Measurements from ENCODE around the gene WFDC9.

Gene WFDC9

GRCh38 chr20:45636513-45636912 is 5.4 kb upstream of the WFDC9 start:
- Histone ChIP-seq H3K9ac (ENCODE audit: low read depth, low read length) (no peak overlapping the region), H3K4me3 (ENCODE audit: low read length) (no peak overlapping the region), H3K4me1 (ENCODE audit: insufficient read depth, low read length) (no peaks in the 10 kb centered on the region), H3K27me3 (ENCODE audit: insufficient read depth, low read length) (no peaks in the 10 kb centered on the region), H3K9me3 (ENCODE audit: insufficient read depth, low read depth, low read length) (no peaks in the 10 kb centered on the region), H3K27ac (ENCODE audit: low read length) (no peak overlapping the region), H3K36me3 (ENCODE audit: insufficient read depth, low read depth, low read length) (no peaks in the 10 kb centered on the region)

GRCh38 chr20:45630371-45630770 is 713 bp downstream of the WFDC9 start:
- Histone ChIP-seq H3K4me1 (ENCODE audit: insufficient read depth, low read length) (no peaks in the 10 kb centered on the region), H3K36me3 (ENCODE audit: insufficient read depth, low read depth, low read length) (no peaks in the 10 kb centered on the region), H3K9me3 (ENCODE audit: insufficient read depth, low read depth, low read length) (no peaks in the 10 kb centered on the region), H3K27ac (ENCODE audit: low read length) (no peak overlapping the region), H3K9ac (ENCODE audit: low read depth, low read length) (no peak overlapping the region), H3K4me3 (ENCODE audit: low read length) (no peak overlapping the region), H3K27me3 (ENCODE audit: insufficient read depth, low read length) (no peaks in the 10 kb centered on the region)

GRCh38 chr20:45629496-45630100 is 1.5 kb downstream of the WFDC9 start, which contains the start of gene WFDC10A:
Gene WFDC10A (plus strand): TSS chr20:45629739. CDS start chr20:45629814, 75 bp downstream.
- H3K27me3 ChIP-seq (ENCODE audit: insufficient read depth, low read length), result no peaks in the 10 kb centered on the region
- no peak within 1 kb of the TSS for H3K4me3 ChIP-seq (ENCODE audit: low read length)
- H3K4me1 ChIP-seq (ENCODE audit: insufficient read depth, low read length), result no peaks in the 10 kb centered on the region
- no peak within 1 kb of the TSS for H3K9ac ChIP-seq (ENCODE audit: low read depth, low read length)
- H3K9me3 ChIP-seq (ENCODE audit: insufficient read depth, low read depth, low read length), result no peaks in the 10 kb centered on the region
- H3K36me3 ChIP-seq (ENCODE audit: insufficient read depth, low read depth, low read length), result no peaks in the 10 kb centered on the region
- no peak within 1 kb of the TSS for H3K27ac ChIP-seq (ENCODE audit: low read length)

GRCh38 chr20:45626540-45626939 is 4.5 kb downstream of the WFDC9 start:
- Histone ChIP-seq H3K27me3 (ENCODE audit: insufficient read depth, low read length) (no peaks in the 10 kb centered on the region), H3K27ac (ENCODE audit: low read length) (no peak overlapping the region), H3K4me3 (ENCODE audit: low read length) (no peak overlapping the region), H3K9me3 (ENCODE audit: insufficient read depth, low read depth, low read length) (no peaks in the 10 kb centered on the region), H3K9ac (ENCODE audit: low read depth, low read length) (no peak overlapping the region), H3K4me1 (ENCODE audit: insufficient read depth, low read length) (no peaks in the 10 kb centered on the region), H3K36me3 (ENCODE audit: insufficient read depth, low read depth, low read length) (no peaks in the 10 kb centered on the region)

GRCh38 chr20:45621593-45621992 is 9.5 kb downstream of the WFDC9 start:
- Histone ChIP-seq H3K9ac (ENCODE audit: low read depth, low read length) (no peak overlapping the region), H3K4me1 (ENCODE audit: insufficient read depth, low read length) (no peaks in the 10 kb centered on the region), H3K36me3 (ENCODE audit: insufficient read depth, low read depth, low read length) (no peaks in the 10 kb centered on the region), H3K27me3 (ENCODE audit: insufficient read depth, low read length) (no peaks in the 10 kb centered on the region), H3K4me3 (ENCODE audit: low read length) (no peak overlapping the region), H3K9me3 (ENCODE audit: insufficient read depth, low read depth, low read length) (no peaks in the 10 kb centered on the region), H3K27ac (ENCODE audit: low read length) (no peak overlapping the region)

- H3K9me3 ChIP-seq (ENCODE audit: insufficient read depth, low read depth, low read length), result no peaks in the 10 kb centered on the region
- no peak overlapping the region for H3K27ac ChIP-seq (ENCODE audit: low read length)
- H3K36me3 ChIP-seq (ENCODE audit: insufficient read depth, low read depth, low read length), result no peaks in the 10 kb centered on the region
- H3K4me3 ChIP-seq (ENCODE audit: low read length), result no peak overlapping the region
- H3K9ac ChIP-seq (ENCODE audit: low read depth, low read length), result no peak overlapping the region
- H3K4me1 ChIP-seq (ENCODE audit: insufficient read depth, low read length), result no peaks in the 10 kb centered on the region
- no peaks in the 10 kb centered on the region for H3K27me3 ChIP-seq (ENCODE audit: insufficient read depth, low read length)
Measured at GRCh38 chr20:45617591-45617990, 13.5 kb downstream of the WFDC9 start.

- H3K27me3 ChIP-seq (ENCODE audit: insufficient read depth, low read length), result no peaks in the 10 kb centered on the region
- no peak overlapping the region for H3K27ac ChIP-seq (ENCODE audit: low read length)
- H3K9ac ChIP-seq (ENCODE audit: low read depth, low read length), result no peak overlapping the region
- H3K9me3 ChIP-seq (ENCODE audit: insufficient read depth, low read depth, low read length), result 0 out of 2 replicates have a peak, but pooled peaks cover 4% of the 10 kb centered on the region
- no peak overlapping the region for H3K4me3 ChIP-seq (ENCODE audit: low read length)
- peaks cover 7% of the 10 kb centered on the region; the same call in 1 of the 2 replicates for H3K4me1 ChIP-seq (ENCODE audit: insufficient read depth, low read length)
- no peaks in the 10 kb centered on the region for H3K36me3 ChIP-seq (ENCODE audit: insufficient read depth, low read depth, low read length)
Measured at GRCh38 chr20:45612314-45612713, 18.8 kb downstream of the WFDC9 start.

GRCh38 chr20:45611054-45611453 is 20.0 kb downstream of the WFDC9 start:
- Histone ChIP-seq H3K9me3 (ENCODE audit: insufficient read depth, low read depth, low read length) (peaks cover 15% of the 10 kb centered on the region), H3K9ac (ENCODE audit: low read depth, low read length) (no peak overlapping the region), H3K36me3 (ENCODE audit: insufficient read depth, low read depth, low read length) (no peaks in the 10 kb centered on the region), H3K27me3 (ENCODE audit: insufficient read depth, low read length) (no peaks in the 10 kb centered on the region), H3K4me1 (ENCODE audit: insufficient read depth, low read length) (peaks cover 7% of the 10 kb centered on the region; the same call in 1 of the 2 replicates), H3K27ac (ENCODE audit: low read length) (no peak overlapping the region), H3K4me3 (ENCODE audit: low read length) (no peak overlapping the region)

- Histone ChIP-seq H3K27ac (ENCODE audit: low read length) (no peak overlapping the region), H3K9me3 (ENCODE audit: insufficient read depth, low read depth, low read length) (peaks cover 22% of the 10 kb centered on the region), H3K27me3 (ENCODE audit: insufficient read depth, low read length) (no peaks in the 10 kb centered on the region), H3K4me1 (ENCODE audit: insufficient read depth, low read length) (peaks cover 7% of the 10 kb centered on the region; the same call in 1 of the 2 replicates), H3K4me3 (ENCODE audit: low read length) (no peak overlapping the region), H3K9ac (ENCODE audit: low read depth, low read length) (no peak overlapping the region), H3K36me3 (ENCODE audit: insufficient read depth, low read depth, low read length) (no peaks in the 10 kb centered on the region)
Measured at GRCh38 chr20:45607810-45608209, 23.3 kb downstream of the WFDC9 start.

- no peak overlapping the region for H3K9ac ChIP-seq (ENCODE audit: low read depth, low read length)
- H3K36me3 ChIP-seq (ENCODE audit: insufficient read depth, low read depth, low read length), result no peaks in the 10 kb centered on the region
- no peak overlapping the region for H3K27ac ChIP-seq (ENCODE audit: low read length)
- no peaks in the 10 kb centered on the region for H3K4me1 ChIP-seq (ENCODE audit: insufficient read depth, low read length)
- no peaks in the 10 kb centered on the region; the same call in 1 of the 2 replicates for H3K9me3 ChIP-seq (ENCODE audit: insufficient read depth, low read depth, low read length)
- H3K27me3 ChIP-seq (ENCODE audit: insufficient read depth, low read length), result no peaks in the 10 kb centered on the region
- no peak overlapping the region for H3K4me3 ChIP-seq (ENCODE audit: low read length)
Measured at GRCh38 chr20:45595235-45595634, 35.8 kb downstream of the WFDC9 start.

- Histone ChIP-seq H3K9ac (ENCODE audit: low read depth, low read length) (no peak overlapping the region), H3K27me3 (ENCODE audit: insufficient read depth, low read length) (no peaks in the 10 kb centered on the region), H3K4me1 (ENCODE audit: insufficient read depth, low read length) (no peaks in the 10 kb centered on the region), H3K27ac (ENCODE audit: low read length) (no peak overlapping the region), H3K9me3 (ENCODE audit: insufficient read depth, low read depth, low read length) (no peaks in the 10 kb centered on the region; the same call in 1 of the 2 replicates), H3K36me3 (ENCODE audit: insufficient read depth, low read depth, low read length) (no peaks in the 10 kb centered on the region), H3K4me3 (ENCODE audit: low read length) (no peak overlapping the region)
Measured at GRCh38 chr20:45593498-45593897, 37.6 kb downstream of the WFDC9 start.

- no peaks in the 10 kb centered on the region for H3K4me1 ChIP-seq (ENCODE audit: insufficient read depth, low read length)
- H3K9ac ChIP-seq (ENCODE audit: low read depth, low read length), result no peak overlapping the region
- no peak overlapping the region for H3K27ac ChIP-seq (ENCODE audit: low read length)
- H3K9me3 ChIP-seq (ENCODE audit: insufficient read depth, low read depth, low read length), result no peaks in the 10 kb centered on the region; the same call in 1 of the 2 replicates
- no peaks in the 10 kb centered on the region for H3K27me3 ChIP-seq (ENCODE audit: insufficient read depth, low read length)
- H3K36me3 ChIP-seq (ENCODE audit: insufficient read depth, low read depth, low read length), result no peaks in the 10 kb centered on the region
- H3K4me3 ChIP-seq (ENCODE audit: low read length), result no peak overlapping the region
Measured at GRCh38 chr20:45592574-45593189, 38.4 kb downstream of the WFDC9 start.
